GM13977 (cell line): ENCODE results near the gene MBLAC1.
A peak's percentile ranks its signal among the peaks of the same experiment; 100 is the strongest.

Experiments used
- DNase-seq: peaks from one replicate; pipeline ENCODE4 v3.0.0; 2012; ENCODE audit warnings: low spot score
- CTCF ChIP-seq: IDR thresholded peaks from 2 replicates; pipeline ENCODE4 v1.5.1; 2012; ENCODE audit warnings: mild to moderate bottlenecking, control low read depth; ENCODE audit not compliant: insufficient read depth; ENCODE audit errors: extremely low read depth, missing control alignments
- in situ Hi-C: fragments of 300-500 bp; cut with MboI; formaldehyde crosslinking; loops from one replicate; pipeline ENCODE4 v1.12.0; 2022; ENCODE audit warnings: low sequenced_read_pairs, low pct_unique_long_range_greater_than_20kb, mixed read lengths, inconsistent platforms; ENCODE audit not compliant: unreplicated experiment

MBLAC1 gene

DNA sequence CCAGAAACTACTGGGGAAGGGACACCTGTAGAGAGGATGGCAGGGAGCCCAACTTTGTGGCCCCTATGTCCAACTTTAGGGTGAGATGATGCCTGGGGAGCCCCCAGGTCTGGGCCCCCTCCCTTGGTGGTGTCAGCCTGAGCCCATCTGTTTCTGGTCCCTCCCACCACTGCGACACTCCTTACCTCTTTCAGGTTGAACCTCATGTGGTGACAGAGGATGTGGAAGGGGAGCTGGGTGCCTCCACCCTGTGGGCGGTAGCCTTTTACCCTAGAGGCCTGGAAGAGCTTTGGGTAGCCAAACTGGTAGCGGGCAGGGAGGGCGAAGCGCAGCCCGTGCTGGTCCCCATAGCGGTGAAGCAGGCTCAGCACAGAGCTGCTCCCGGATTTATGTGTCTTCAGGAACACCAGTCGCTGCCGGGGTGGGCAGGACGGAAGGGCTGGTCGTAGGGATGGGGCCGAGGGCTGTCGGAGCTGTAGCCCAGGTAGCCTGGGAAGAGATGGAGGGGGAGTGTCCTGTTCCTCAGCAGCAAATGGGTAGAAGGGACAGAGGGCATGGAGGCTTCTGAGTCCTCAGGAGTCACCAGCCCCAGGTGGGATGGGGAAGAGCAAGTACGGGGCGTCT lies 39.7 kb downstream of the MBLAC1 start:
- DNase-seq: peak; percentile 12
- TF ChIP-seq CTCF: no peak
- in situ Hi-C loops: no loop called here

- no peak for TF ChIP-seq CTCF
- DNase-seq: peak; percentile 34
- in situ Hi-C loops: no loop called here
Observed at GRCh38 chr7:100166970-100167911, 40.5 kb downstream of the MBLAC1 start.

GRCh38 chr7:100167912-100168323 lies 41.2 kb downstream of the MBLAC1 start:
- peak; percentile 27 for DNase-seq
- TF ChIP-seq CTCF: no peak
- in situ Hi-C loops: no loop called here

DNA sequence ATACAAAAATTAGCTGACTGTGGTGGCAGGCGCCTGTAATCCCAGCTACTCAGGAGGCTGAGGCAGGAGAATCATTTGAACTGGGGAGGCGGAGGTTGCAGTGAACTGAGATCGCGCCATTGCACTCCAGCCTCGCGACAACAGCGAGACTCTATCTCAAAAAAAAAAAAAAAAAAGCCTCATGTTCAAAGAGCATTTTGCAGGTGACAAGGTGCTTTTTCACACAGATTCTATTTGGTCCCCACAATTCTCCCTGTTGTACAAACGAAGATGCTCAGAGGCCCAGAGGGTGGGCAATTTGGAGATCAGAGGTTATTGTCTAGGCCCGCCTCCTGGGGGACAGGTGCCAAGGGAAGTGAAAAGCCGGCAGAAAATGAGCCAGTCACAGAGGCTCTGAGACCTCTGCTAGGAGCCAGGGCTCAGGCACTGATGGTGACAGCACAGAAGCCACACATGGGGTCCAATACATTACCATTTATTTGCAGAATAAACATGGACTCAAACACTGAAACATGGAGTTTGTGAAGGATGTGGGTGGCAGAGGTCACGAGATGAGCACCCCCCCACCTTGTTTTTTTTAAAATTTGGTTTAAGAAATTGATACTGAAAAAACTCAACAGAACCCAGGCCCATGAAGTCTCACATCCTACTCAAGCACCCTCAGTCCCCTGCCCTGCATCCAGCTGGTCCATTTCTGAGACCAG lies 42.5 kb downstream of the MBLAC1 start:
- in situ Hi-C loops: no loop called here
- TF ChIP-seq CTCF: no peak
- DNase-seq: peak; percentile 40

DNA sequence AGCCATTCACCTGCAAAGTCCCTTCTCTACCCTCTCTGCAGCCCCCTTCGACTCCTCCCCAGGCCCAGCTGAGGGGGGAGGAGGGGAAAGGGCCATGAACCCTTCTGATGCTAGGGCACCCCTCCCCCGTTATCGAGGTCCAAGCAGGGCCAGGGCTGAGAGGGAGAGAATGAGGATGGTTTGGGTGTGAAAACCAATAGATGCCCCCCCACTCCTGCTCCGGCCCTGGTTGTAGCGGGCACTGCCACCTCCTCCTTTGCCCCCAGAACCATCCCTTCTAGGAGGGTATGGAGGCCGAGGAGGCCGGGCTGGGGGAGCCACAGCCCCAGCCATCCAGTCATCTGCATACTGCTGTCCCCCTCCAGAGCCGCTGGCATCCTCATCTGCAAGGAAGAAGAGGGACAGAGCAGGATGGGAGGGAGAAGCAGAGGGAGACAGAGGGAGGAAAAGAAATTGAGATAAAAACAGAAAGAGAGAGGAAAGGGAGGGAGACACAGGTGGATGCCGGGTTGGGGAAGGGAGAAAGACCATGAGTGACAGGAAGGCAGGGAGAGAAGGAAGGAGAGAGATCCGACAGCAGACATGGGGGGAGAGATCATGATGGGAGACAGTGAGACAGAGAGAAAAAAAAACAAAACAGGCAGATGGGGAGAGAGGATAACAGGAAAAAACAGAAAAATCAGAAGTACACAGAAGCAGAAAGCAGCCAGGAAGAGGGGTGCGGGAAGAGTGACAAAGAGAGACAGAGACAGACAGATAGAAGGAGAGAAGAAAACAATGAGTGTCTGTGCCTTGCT lies 43.5 kb downstream of the MBLAC1 start:
- DNase-seq: peak; percentile 15
- no peak for TF ChIP-seq CTCF
- in situ Hi-C loops: no loop called here
